ENCODE results near the gene TENT4A. TPM values are rescaled to one million over a fixed set of nuclear protein-coding genes. Genes with fewer than 3 reads are reported as not detected.

The TENT4A gene
- total RNA-seq, 1 donor from 2014 or later: 6.9 TPM

DNA sequence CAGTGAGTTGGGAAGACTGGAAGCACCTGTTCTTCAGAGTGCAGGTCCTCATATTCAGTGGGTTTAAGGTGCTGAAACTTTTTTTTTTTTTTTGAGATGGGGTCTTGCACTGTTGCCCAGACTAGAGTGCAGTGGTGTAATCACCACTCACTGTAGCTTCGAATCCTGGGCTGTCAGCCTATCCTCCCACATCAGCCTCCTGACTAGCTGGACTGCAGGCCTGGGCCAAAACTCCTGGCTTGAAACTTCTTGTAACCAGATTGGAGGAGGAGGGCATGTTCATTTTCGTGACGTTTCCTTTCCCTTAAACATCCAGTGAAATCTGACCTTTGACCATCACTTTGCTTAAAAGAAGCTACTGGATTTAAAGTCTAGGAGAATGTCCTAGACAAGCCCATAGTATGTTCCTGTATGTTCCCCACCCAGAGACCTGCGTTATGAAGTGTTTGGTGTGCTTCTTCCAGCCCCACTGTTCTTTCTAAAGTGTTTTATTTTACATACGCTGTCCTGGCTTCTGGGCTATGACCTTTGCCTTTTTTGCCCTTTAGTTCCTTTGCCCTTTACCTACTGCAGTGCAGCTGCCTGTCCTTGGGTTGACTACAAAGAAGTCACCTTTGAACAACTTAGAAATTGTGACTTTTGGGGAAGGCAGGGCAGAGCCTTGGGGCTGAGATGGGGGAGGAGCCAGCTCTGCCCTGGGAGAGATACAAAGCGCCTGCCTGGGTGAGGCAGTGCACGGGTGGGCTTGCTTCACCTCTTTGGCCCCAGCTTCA, 18.4 kb downstream of the TENT4A start:
- DNase-seq (ENCODE audit: low read depth in 2 of 2): no peak

DNA sequence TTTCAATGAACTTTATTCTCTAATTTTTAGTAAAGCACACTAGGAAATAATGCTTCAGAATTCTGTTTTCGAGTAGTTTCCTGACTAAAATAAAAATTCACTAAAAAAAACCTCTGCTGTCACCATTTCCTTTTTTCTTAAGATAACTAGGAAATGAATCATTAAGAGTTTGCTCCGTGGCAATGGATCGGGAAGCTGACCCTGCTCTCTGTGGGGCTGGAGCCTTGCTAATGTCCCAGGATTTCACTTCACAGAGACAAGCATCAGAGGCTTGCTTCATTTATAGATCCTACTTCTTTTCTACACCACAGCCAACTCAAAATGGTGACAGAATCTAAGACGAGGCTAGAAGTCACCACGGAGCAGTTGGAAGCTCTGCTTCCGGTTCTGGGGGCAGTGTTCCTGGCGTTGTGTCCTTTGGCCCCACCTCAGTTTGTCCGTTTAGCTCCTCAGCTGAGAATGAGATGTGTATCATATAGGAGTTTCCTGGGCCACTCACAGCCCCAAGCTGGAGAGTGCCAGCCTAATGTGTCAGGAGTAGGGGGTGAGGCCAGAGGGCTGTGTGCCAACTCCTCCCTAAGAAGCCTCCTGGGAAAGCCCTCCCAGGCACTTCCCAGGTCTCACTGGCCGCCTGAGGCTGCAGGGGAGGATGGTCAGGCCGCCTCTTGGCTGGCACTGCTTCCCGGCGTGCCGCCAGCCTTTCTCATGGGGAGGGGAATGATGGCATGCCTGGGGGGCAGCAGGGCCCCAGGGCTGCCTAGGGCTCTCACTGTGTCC, 19.6 kb downstream of the TENT4A start:
- peak; percentile 21 to 83 for DNase-seq (ENCODE audit: low read depth in 2 of 2)

DNA sequence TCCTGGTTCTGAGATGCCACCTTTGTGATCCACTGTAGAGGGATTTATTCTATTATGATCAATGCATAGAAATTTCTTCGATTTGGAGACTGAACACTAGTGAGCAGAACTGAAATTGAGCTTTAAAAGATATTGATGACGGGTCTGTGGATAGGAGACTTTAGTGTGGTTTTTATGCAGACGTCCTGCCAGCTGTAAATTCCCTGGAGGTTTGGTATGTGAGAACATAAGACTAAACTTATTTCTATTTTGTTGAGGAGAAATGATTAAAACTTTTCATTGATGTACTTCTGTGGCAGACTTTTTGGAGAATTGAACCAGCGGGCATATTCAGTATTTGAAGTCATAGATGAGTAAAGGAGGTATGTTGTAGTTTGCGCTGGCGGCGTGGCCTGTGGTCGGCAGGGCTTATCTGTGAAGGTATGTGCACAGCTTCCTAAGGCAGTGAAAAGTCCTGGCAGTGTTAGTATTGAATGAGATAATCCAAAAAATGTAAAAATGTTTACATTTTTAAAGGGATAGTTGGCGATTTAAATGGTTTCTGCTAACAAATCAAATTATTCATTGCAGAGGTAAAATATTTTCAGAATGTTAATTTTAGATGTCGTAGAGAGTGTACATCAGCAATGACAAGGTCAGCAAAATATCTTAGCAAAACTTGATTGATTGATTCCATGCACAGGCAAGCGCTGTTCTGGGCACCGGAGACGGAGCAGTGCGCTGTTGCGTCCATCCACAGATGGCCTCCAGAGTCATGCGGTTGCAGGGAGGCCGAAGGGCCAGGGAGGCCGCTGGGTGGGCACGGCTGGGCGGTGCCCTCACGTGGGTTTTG, 20.4 kb downstream of the TENT4A start:
- no peak for DNase-seq (ENCODE audit: low read depth in 2 of 2)

DNA sequence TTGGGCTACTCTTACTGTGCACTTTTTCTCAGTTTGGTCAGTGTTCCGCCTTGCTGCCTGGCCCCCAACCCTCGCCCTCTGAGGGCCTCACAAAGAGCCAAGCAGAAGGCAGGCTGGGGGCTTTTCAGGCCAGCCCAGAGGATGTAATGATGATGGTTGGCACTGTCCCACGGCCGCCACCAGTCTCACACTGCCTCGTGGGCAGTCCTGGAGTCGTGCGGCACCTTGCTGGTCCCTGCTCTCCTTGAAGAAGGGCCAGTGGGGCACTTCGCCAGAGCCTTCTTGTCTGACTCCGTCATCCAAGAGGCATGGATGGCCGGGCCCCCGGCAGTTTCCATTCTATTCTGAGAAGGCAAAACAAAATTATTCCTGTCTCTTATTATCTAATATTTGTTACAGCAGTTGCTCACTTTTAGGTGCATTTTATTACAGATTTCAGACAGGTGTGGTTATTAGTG, 21.0 kb downstream of the TENT4A start:
- DNase-seq (ENCODE audit: low read depth in 2 of 2): no peak

DNA sequence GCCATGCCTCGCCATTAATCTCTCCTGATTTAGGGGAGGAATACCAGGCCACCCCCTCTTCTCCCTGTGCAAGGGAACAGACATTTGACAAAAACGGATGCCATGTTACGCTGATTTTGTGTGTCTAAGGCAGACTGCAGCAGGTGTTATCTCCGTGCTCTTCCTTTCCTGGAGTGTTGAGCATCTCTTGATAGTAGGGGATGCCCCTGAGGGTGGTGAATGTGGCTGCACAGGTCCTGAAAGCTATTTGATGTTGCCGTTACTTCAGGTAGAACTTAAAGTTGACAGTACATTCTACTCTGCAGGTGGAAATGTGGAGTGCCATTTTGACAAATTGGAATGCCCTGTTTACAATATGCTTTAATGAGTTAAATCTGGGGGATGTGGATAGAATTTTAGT, 21.5 kb downstream of the TENT4A start:
- no peak for DNase-seq (ENCODE audit: low read depth in 2 of 2)

DNA sequence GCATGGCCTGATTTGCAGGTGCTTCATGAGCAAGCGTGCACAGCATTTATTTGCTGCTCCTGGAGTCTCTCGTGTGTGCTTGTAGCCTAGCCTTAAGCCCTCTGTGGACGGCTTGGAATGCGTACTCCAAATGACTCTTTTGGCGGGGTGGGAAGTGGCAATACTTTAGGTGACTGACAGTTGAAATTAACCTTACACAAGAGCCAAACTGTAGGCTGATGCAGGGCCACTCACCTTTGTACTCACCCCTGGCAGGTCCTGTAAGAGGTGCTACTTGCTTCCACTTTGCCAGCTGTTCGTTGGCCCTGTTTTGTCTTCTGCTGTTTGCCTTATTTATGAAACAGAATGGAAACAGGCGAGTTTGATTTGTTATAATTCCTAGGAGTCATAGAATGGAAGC, 22.9 kb downstream of the TENT4A start:
- DNase-seq (ENCODE audit: low read depth in 2 of 2): no peak

DNA sequence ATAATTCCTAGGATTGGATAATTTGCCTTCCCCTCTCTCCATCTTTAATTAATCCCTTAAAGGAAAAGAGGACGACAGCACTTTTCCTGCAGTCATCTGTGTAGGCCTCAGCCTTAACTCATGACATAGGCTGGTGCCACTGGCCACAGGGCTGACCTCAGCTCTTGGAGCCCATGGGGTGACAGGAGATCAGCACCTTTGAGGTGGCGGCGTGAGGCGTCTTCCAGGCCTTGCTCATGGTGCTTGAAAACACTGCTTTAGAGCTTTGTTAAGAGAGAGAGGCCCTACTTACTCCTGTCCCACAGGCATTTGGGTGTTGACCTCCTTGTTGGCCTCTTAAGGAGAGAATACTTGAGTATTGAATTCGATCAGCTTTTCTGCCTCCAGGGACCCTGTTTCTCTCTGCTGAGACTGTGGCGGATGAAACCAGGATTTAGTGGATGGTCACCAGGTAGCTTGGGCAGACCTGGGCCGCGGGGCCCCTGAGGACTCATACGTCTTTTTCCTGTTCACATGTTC, 23.4 kb downstream of the TENT4A start:
- DNase-seq (ENCODE audit: low read depth in 2 of 2): no peak

DNA sequence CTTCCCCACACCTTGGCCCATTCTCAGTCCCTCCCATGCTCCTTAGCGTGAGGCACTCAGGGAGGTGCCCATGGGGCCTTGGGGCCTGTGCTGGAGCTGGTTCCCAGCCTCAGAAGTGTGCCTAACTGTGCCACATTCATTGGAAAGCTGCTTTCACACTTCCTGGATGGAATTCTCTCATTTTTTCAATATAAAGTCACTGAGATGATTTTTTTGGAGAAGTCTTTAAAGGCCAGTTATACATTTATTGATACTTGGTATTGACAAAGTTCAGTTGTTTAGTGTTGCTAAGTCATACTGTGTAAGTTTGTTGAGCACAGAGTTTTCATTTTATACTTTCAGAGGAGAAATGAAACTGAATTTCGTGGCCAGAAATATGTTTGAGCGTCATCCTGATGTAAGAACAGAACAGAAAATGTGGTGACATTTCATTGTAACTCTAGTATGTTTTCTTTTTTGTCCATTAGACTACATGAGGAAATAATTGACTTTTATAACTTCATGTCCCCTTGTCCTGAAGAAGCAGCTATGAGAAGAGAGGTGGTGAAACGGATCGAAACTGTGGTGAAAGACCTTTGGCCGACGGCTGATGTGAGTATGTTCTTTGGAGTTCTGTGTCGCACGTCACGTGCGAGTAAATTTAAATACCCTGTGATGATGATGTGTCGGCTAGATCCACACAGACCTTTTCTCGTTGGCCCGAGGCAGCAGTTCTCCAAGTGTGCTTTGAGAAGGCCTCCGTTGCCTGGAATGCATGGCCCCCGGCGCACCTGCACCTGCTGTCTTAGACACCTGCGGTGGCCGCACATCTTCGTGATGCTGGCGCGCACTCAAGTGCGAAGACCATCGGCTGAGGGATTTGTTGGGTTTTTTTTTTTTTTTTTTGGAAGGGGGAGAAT, 24.1 kb downstream of the TENT4A start:
- DNase-seq (ENCODE audit: low read depth in 2 of 2): no peak

DNA sequence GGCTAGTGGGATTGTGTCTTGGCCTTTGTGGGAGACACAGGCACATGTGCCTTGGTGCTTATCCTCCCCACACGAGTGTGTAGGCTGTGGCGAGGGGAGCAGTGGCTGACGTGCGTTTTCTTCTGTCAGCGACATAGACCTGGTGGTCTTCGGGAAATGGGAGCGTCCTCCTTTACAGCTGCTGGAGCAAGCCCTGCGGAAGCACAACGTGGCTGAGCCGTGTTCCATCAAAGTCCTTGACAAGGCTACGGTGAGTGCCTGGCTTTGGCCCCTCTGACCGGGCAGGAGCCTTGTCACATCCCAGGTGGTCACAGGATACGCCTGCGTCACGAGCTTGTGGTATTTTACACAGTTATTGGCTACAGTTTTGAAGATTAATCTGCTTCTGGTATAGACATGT, 26.4 kb downstream of the TENT4A start:
- no peak for DNase-seq (ENCODE audit: low read depth in 2 of 2)

DNA sequence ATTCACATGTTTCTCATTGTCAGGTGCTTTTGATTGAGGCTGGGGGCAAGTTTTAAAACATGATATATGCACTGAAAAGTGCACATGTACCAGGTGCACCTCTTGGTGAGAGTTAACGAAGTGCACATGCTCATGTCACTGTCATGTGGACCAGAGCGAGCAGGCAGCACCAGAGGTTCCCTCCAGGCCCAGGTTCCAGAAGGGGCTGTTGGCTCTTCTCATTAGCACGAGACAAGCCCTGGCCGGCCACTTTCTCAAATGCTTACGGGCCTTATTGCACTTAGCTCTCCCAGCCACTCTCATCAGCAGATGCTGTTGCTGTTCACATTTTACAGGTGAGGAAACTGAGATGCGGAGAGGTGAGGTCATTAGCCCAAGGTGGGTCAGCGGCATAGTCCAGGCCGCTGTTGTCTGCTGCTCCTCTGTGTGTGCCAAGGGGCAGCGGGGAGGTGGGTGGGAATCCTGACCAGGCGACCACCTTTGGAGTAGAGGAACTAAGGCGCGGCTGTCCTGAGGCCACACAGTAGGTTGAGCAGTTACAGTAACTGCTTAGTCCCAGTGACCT, 27.4 kb downstream of the TENT4A start:
- DNase-seq (ENCODE audit: low read depth in 2 of 2): no peak

DNA sequence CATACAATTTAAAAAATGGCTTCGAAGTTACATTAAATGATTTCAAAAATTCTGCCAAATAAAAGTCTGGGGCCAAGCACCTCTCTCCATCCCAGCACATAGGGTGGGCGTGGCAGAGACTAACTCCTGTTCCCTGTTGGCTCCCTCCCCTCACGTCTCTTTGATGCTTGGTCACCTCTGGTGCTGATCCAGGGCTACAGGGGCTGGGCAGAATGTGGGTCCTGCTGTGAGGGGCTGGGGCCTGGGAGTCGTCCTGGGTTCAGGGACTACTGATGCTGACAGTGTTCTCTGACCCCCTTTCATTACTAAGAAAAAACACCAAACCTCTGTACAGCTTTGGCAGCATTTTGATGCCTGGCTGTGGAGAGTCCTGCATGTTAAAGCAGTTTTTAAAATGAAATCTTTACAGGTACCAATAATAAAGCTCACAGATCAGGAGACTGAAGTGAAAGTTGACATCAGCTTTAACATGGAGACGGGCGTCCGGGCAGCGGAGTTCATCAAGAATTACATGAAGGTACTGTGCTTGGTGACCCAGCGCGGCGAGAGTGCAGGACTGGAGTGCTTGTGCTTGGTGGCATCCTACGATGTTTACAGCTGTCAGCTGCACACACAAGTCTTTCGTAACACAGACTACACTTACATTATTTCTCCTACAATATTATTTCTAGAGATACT, 29.0 kb downstream of the TENT4A start:
- DNase-seq (ENCODE audit: low read depth in 2 of 2): no peak

DNA sequence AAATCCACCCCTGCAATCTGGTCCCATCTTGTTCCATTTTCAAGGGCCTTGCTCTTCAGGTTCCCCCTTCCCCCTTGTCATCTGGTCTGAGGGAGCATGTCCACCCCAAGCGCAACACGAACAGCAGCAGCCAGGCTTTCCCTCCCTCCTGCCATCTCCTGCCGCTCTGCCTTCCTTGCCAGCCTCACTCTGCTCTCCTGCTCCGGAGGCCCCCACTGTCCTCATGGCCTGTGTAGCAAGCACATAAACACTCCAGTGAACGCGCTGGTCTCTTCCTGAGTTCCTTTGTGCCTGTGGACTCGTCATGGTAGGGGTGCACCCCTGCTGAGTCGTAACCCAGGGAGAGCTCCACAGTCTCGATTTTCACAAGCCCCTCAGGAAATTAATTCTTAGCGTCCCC, 29.9 kb downstream of the TENT4A start:
- DNase-seq (ENCODE audit: low read depth in 2 of 2): no peak

DNA sequence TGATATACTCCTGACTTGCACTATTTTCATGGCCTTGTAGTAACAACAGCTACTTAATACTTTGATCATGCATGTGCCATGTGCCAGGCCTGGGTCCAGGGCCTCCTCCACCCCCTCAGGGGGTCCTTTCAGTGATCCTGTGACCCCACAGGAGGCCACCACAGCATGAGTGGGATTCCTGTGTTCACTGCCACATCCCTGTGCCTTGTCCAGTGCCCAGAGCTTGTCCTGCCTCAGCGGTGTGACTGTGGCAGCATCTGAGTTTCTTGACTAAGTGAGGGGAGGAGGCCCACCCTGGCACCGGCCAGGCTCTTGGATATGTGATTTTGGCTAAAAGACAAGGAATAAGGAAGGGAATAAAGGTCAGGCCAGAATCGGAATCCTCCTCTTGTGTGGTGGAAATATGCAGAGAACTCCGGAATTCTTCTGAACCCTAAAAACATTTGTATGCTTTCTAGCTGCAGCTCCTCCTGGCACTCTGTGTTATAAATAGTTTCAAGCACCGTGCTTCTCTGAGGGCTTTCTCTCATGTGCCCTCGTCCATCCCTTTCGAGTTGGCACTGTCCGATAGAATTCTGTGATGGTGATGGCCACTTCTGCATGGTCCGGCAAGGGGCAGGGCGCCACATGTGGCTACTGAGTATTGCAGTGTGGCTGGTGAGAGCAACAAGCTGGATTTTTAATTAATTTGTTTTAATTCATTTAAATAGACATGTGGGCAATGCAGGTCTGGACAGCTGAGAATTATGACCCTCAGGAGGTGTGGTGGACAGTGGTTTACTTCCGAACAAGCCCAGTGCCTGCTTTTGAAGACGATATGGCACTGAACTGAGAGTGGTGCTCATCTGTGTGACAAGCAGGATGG, 31.8 kb downstream of the TENT4A start:
- no peak for DNase-seq (ENCODE audit: low read depth in 2 of 2)

DNA sequence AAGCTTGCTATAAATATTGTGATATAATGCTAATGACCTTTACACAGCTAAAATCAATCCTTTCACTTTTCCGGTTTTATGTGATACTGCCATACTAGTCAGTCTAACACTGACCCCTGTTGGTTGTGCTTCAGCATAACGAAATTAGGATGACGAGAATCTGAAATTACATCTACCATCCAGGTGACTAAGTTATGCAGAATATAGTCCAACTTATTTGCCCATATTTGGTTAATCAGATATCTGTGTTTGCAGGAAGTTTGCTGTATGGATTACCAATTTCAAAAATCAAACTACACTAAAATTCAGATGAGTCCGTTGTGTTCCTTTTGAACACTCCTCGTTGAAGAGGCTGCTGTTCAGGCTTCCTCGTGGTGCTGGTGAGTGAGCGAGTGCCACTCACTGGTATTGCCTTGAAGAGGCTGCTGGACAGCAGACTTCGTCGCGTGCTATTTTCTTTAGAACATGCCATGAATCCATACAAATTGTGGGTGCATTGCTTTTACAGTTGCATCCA, 32.5 kb downstream of the TENT4A start:
- peak; percentile 79 to 80 for DNase-seq (ENCODE audit: low read depth in 2 of 2)

DNA sequence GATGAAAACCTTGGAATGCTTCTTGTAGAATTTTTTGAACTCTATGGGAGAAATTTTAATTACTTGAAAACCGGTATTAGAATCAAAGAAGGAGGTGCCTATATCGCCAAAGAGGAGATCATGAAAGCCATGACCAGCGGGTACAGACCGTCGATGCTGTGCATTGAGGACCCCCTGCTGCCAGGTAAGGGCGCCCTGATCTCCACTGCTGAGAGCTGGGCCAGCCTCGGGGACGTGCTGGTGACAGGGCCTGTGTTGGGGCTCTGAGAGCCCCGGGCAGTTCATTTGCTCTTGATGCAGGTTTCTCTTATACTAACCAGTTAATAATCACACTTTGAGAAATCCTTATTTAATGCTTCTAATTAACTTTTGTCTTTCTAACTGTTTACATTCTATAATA, 33.0 kb downstream of the TENT4A start:
- DNase-seq (ENCODE audit: low read depth in 2 of 2): no peak

DNA sequence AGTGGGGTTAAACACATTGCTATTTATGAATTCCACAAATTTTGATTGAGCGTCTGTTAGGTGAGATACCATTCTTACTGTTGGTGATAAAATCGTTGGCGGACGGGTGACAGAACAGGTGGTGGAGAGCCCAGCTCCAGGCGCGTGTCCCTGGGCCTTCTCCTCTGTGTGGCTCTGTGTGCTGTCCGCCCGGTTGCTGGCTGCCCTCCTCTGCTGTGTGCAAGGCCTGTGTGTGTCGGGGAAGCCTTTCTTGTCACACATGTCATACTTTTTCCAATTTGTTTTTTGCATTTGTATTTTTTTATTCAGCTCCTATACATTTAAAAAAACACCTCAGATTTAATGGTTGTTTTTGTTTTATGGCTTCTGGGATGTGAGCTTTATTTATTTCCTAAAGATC, 33.9 kb downstream of the TENT4A start:
- no peak for DNase-seq (ENCODE audit: low read depth in 2 of 2)

DNA sequence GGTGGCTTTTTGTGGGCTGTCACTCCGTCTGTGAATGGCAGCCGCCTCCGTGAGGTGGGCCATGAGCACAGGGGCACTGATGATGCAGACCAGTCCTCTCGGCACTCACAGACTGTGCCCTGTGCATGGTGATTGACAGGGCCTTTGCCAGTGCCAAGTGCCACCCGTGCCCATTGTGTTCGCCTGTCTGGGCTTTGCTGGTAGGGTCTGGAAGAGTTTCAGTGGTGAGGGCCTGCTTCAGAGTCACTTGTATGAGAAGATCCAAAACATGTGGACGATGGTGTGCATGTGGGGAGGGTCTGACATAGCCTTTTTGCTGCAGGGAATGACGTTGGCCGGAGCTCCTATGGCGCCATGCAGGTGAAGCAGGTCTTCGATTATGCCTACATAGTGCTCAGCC, 34.9 kb downstream of the TENT4A start:
- no peak for DNase-seq (ENCODE audit: low read depth in 2 of 2)

DNA sequence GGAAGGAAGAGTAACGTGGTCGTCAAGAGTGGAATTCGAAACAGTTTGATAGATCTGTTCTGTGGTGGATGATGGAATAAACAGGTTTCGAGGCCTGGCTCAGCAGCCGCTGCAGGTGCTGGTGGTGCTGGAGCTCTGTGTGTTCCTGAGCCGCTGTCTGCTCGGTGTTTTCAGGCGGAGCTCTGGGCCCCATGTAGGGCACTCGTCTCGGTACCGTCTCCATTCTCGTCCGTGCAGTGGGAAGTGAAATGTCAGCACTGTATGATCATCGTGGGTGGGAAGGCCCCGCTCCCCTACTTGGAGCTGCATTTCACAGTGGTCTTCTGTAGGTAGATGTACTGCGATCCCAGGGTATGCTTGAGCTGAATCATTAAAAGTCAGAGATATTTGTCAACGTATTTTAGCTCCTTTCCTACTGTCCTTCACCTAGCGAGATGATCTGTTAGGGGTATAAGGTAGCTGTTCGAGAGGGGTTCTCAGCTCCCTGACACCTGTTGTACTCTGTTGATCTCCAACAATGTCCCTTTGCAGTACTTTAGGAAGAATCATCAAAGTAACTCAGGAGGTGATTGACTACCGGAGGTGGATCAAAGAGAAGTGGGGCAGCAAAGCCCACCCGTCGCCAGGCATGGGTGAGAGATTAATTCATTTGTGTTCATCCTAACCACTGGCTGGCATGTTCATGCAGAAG, 35.9 kb downstream of the TENT4A start:
- DNase-seq (ENCODE audit: low read depth in 2 of 2): no peak

Measured in dermis microvascular lymphatic vessel endothelial cell (primary cell).